HG03103 (cell line): Measurements from ENCODE around the gene ZNF302.
"Not testable (repeated sequence)": the region's sequence is repeated elsewhere in the genome, so short reads cannot be mapped to it uniquely, and the experiment has no call there.

Experiments used
- ATAC-seq: cut with Tn5 transposase; IDR thresholded peaks from one replicate; pipeline ENCODE4 v1.9.1; 2021; ENCODE audit warnings: low read depth; ENCODE audit not compliant: unreplicated experiment

ZNF302 gene

GRCh38 chr19:34669305-34669704 is 8.2 kb upstream of the ZNF302 start:
- ATAC-seq: no peak

- ATAC-seq: no peak
Observed at GRCh38 chr19:34671972-34672371, 5.5 kb upstream of the ZNF302 start.

GRCh38 chr19:34673590-34673989 is 3.9 kb upstream of the ZNF302 start:
- ATAC-seq: no peak

- no peak for ATAC-seq
Observed at GRCh38 chr19:34675250-34675649, 2.2 kb upstream of the ZNF302 start.

- ATAC-seq: no peak
Observed at GRCh38 chr19:34675919-34676318, 1.6 kb upstream of the ZNF302 start.

- peak; percentile 41 for ATAC-seq
Observed at GRCh38 chr19:34676697-34677385, 637 bp upstream of the ZNF302 start, which contains the start of gene SCGB2B2. Gene SCGB2B2 (minus strand): TSS chr19:34677159. CDS start chr19:34594563, 82,596 bp downstream.

- no peak for ATAC-seq
Observed at GRCh38 chr19:34678085-34678412, 571 bp downstream of the ZNF302 start.

GRCh38 chr19:34678421-34678820 is 943 bp downstream of the ZNF302 start:
- ATAC-seq: no peak

GRCh38 chr19:34681478-34681877 is 4.0 kb downstream of the ZNF302 start:
- no peak for ATAC-seq

- not testable (repeated sequence) for ATAC-seq
Observed at GRCh38 chr19:34685266-34685665, 7.8 kb downstream of the ZNF302 start.

GRCh38 chr19:34686455-34686854 is 9.0 kb downstream of the ZNF302 start:
- ATAC-seq: no peak

GRCh38 chr19:34687348-34687747 is 9.9 kb downstream of the ZNF302 start:
- ATAC-seq: no peak

- ATAC-seq: no peak
Observed at GRCh38 chr19:34688592-34688991, 11.1 kb downstream of the ZNF302 start.

GRCh38 chr19:34690372-34690771 is 12.9 kb downstream of the ZNF302 start:
- ATAC-seq: no peak

GRCh38 chr19:34692549-34692948 is 15.1 kb downstream of the ZNF302 start:
- no peak for ATAC-seq

GRCh38 chr19:34707661-34708060 is 30.2 kb downstream of the ZNF302 start:
- no peak for ATAC-seq

- no peak for ATAC-seq
Observed at GRCh38 chr19:34711890-34712289, 34.4 kb downstream of the ZNF302 start.

- ATAC-seq: no peak
Observed at GRCh38 chr19:34712395-34713261, 35.1 kb downstream of the ZNF302 start.

- ATAC-seq: no peak
Observed at GRCh38 chr19:34713262-34713637, 35.8 kb downstream of the ZNF302 start.

GRCh38 chr19:34715357-34715756 is 37.9 kb downstream of the ZNF302 start:
- no peak for ATAC-seq

- ATAC-seq: no peak
Observed at GRCh38 chr19:34722353-34722752, 44.9 kb downstream of the ZNF302 start.

- no peak for ATAC-seq
Observed at GRCh38 chr19:34725400-34725799, 47.9 kb downstream of the ZNF302 start.
